DND-41 (cell line): ENCODE measurements around the gene PHLDB3.

Experiments
- ATAC-seq: fragments of 200-7000 bp; cut with Tn5 transposase; 3 replicates; pipeline ENCODE4 v1.9.1; 2021; ENCODE audit warnings: low read depth; ENCODE audit not compliant: insufficient read depth
- DNase-seq: peaks from one replicate; pipeline ENCODE4 v3.0.0-alpha.2; 2020
- H2AFZ ChIP-seq: 2 replicates; pipeline ENCODE4 v1.6.0; 2012; ENCODE audit warnings: low read depth, low read length
- H3K27ac ChIP-seq: 2 replicates; pipeline ENCODE4 v1.5.1; 2012; ENCODE audit warnings: low read length, inconsistent platforms
- H3K27me3 ChIP-seq: fragments of 200-600 bp; sonication (generic); 2 replicates; pipeline ENCODE4 v1.6.0; 2012; ENCODE audit warnings: low read length, mild to moderate bottlenecking, inconsistent platforms; ENCODE audit not compliant: insufficient read depth, poor library complexity
- H3K36me3 ChIP-seq: 2 replicates; pipeline ENCODE4 v1.5.1; 2012; ENCODE audit warnings: low read length, inconsistent platforms; ENCODE audit not compliant: insufficient read depth
- H3K4me1 ChIP-seq: 2 replicates; pipeline ENCODE4 v1.5.1; 2012; ENCODE audit warnings: mild to moderate bottlenecking, low read length; ENCODE audit not compliant: insufficient read depth
- H3K4me2 ChIP-seq: 2 replicates; pipeline ENCODE4 v1.6.0; 2012; ENCODE audit warnings: mild to moderate bottlenecking, moderate library complexity, low read length, inconsistent platforms; ENCODE audit not compliant: insufficient read depth
- H3K4me3 ChIP-seq, 2 experiments: fragments of 200-600 bp in 1 of 2; shearing (Covaris generic) in 1 of 2; 2 replicates each; pipeline ENCODE4 v1.5.1; 2012 to 2016; ENCODE audit warnings: inconsistent platforms in 2 of 2, low read length in 2 of 2, mild to moderate bottlenecking in 2 of 2, low read depth in 1 of 2, moderate library complexity in 1 of 2
- H3K79me2 ChIP-seq: 2 replicates; pipeline ENCODE4 v1.6.0; 2012; ENCODE audit warnings: low read length, inconsistent platforms; ENCODE audit not compliant: insufficient read depth
- H3K9ac ChIP-seq: 2 replicates; pipeline ENCODE4 v1.6.0; 2012; ENCODE audit warnings: low read depth, mild to moderate bottlenecking, inconsistent platforms, low read length, moderate library complexity
- H3K9me3 ChIP-seq: 2 replicates; pipeline ENCODE4 v1.5.1; 2012; ENCODE audit warnings: low read length, moderate library complexity, mild to moderate bottlenecking, inconsistent platforms; ENCODE audit not compliant: insufficient read depth, severe bottlenecking
- H4K20me1 ChIP-seq: 2 replicates; pipeline ENCODE4 v1.6.0; 2012; ENCODE audit warnings: low read length; ENCODE audit not compliant: insufficient read depth
- CTCF ChIP-seq: IDR thresholded peaks from 2 replicates; pipeline ENCODE4 v1.5.1; 2012; ENCODE audit warnings: borderline replicate concordance, low read length, moderate library complexity, mild to moderate bottlenecking; ENCODE audit not compliant: poor library complexity, severe bottlenecking; ENCODE audit errors: extremely low read depth
- EZH2 ChIP-seq: IDR thresholded peaks from 3 replicates; pipeline ENCODE4 v1.6.1; 2012; ENCODE audit warnings: borderline replicate concordance, low read depth, mild to moderate bottlenecking, moderate library complexity, low read length, inconsistent platforms; ENCODE audit not compliant: severe bottlenecking

The PHLDB3 gene

GRCh38 chr19:43504426-43505185 is at the start of gene PHLDB3:
PHLDB3 (minus strand) TSS chr19:43504746; CDS start chr19:43504118, 628 bp downstream.
- H3K9me3 ChIP-seq: no peaks in the 10 kb centered on the region
- TF ChIP-seq CTCF: no peak
- ATAC-seq (peak; percentile 66), DNase-seq (peak; percentile 65)
- peak within 1 kb of the TSS; percentile 68 for H3K27ac ChIP-seq
- H4K20me1 ChIP-seq: no peaks in the 10 kb centered on the region
- H2AFZ ChIP-seq: peak within 1 kb of the TSS; percentile 97
- H3K36me3 ChIP-seq: 0 out of 2 replicates have a peak, but pooled peaks cover 7% of the 10 kb centered on the region
- peak within 1 kb of the TSS; percentile 96 for H3K4me2 ChIP-seq
- H3K4me3 ChIP-seq: peak within 1 kb of the TSS; percentile 33 to 76
- H3K4me1 ChIP-seq: peaks cover 24% of the 10 kb centered on the region
- no peaks in the 10 kb centered on the region for H3K79me2 ChIP-seq
- H3K27me3 ChIP-seq: no peaks in the 10 kb centered on the region
- peak within 1 kb of the TSS; percentile 73 for H3K9ac ChIP-seq

GRCh38 chr19:43553656-43554055 is 49.1 kb upstream of the PHLDB3 start:
- Histone ChIP-seq H3K36me3 (peaks cover 64% of the 10 kb centered on the region), H2AFZ (no peak overlapping the region), H3K4me1 (no peaks in the 10 kb centered on the region), H3K79me2 (no peaks in the 10 kb centered on the region), H3K9me3 (no peaks in the 10 kb centered on the region), H3K27me3 (no peaks in the 10 kb centered on the region), H3K27ac (no peak overlapping the region), H4K20me1 (peaks cover 8% of the 10 kb centered on the region; the same call in 1 of the 2 replicates), H3K9ac (no peak overlapping the region), H3K4me2 (no peak overlapping the region), H3K4me3 (no peak overlapping the region)
- TF ChIP-seq EZH2: no peak
- TF ChIP-seq CTCF: no peak
- DNase-seq: no peak
- no peak for ATAC-seq

GRCh38 chr19:43552616-43553015 is 48.1 kb upstream of the PHLDB3 start:
- Histone ChIP-seq H3K27ac (no peak overlapping the region), H2AFZ (no peak overlapping the region), H3K36me3 (peaks cover 58% of the 10 kb centered on the region), H3K9me3 (no peaks in the 10 kb centered on the region), H4K20me1 (peaks cover 8% of the 10 kb centered on the region; the same call in 1 of the 2 replicates), H3K4me3 (no peak overlapping the region), H3K79me2 (no peaks in the 10 kb centered on the region), H3K4me2 (no peak overlapping the region), H3K4me1 (no peaks in the 10 kb centered on the region), H3K9ac (no peak overlapping the region), H3K27me3 (no peaks in the 10 kb centered on the region)
- ATAC-seq: no peak
- TF ChIP-seq EZH2: no peak
- TF ChIP-seq CTCF: no peak
- DNase-seq: no peak

- no peak overlapping the region for H3K4me3 ChIP-seq
- no peak for TF ChIP-seq EZH2
- TF ChIP-seq CTCF: no peak
- H3K9me3 ChIP-seq: no peaks in the 10 kb centered on the region
- peaks cover 8% of the 10 kb centered on the region; the same call in 1 of the 2 replicates for H4K20me1 ChIP-seq
- H3K4me2 ChIP-seq: no peak overlapping the region
- no peak for DNase-seq
- H3K27ac ChIP-seq: no peak overlapping the region
- no peaks in the 10 kb centered on the region for H3K27me3 ChIP-seq
- H3K79me2 ChIP-seq: no peaks in the 10 kb centered on the region
- no peak overlapping the region for H2AFZ ChIP-seq
- ATAC-seq: no peak
- H3K36me3 ChIP-seq: peaks cover 58% of the 10 kb centered on the region
- no peak overlapping the region for H3K9ac ChIP-seq
- H3K4me1 ChIP-seq: no peaks in the 10 kb centered on the region
Observed at GRCh38 chr19:43552198-43552450, 47.6 kb upstream of the PHLDB3 start.
